RPMI8226 (cell line): ENCODE results near the gene SERINC3.

Source experiments
- DNase-seq: peaks from one replicate; pipeline ENCODE4 v3.0.0-alpha.2; 2015

SERINC3 gene

GRCh38 chr20:44461142-44461802 is 60.6 kb downstream of the SERINC3 start:
- DNase-seq: no peak

- peak; percentile 39 for DNase-seq
Measured at GRCh38 chr20:44460795-44461141, 61.1 kb downstream of the SERINC3 start.

DNA sequence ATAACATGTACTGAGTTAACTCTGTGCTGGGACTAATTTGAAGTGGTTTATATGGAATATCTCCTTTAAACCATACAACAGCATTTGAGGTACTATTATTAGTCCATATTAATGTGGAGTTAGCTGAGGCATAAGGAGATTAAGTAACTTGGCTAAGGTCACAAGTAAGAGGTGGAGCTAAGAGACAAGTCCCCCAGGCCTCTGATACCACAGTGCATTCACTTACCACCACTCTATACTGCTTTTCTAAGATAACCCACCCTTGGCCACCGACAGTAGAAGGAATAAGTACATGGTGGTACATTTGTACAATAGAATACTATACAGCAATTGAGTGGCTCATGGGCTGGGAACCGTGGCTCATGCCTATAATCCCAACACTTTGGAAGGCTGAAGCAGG is 62.6 kb downstream of the SERINC3 start:
- DNase-seq: no peak

GRCh38 chr20:44457016-44457415 is 64.9 kb downstream of the SERINC3 start:
- no peak for DNase-seq

DNA sequence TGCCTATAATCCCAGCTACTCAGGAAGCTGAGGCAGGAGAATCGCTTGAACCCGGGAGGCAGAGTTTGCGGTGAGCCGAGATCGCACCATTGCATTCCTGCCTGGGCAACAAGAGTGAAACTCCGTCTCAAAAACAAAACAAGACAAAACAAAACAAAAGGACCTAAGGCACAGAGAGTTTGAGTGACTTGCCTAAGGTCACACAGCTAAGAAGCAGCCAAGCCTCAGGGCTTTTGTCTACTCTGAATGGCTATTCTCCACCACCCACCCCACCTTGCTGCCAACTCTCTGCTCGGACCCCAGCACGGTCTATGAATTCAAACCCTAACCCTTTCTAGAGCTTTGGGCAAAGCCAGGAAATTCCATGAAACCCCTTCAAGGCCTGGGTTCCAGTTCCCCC is 65.3 kb downstream of the SERINC3 start:
- DNase-seq: no peak

DNA sequence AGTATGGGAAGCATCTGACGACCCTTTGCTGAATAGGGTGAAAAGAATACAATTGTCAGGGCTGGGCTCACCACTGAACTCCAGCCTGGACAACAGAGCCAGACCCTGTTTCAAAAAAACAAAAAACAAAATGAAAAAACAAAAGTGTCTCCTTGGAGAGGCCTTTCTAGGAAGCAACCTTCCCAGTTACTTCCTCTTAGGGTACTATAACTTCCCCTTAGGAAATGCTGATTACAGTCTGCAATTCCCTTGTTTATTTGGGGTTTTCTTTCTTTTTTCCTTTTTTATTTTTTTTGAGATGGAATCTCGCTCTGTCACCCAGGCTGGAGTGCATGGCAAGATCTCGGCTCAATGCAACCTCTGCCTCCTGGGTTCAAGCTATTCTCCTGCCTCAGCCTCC is 66.7 kb downstream of the SERINC3 start:
- no peak for DNase-seq

GRCh38 chr20:44454306-44454963 is 67.4 kb downstream of the SERINC3 start:
- no peak for DNase-seq

DNA sequence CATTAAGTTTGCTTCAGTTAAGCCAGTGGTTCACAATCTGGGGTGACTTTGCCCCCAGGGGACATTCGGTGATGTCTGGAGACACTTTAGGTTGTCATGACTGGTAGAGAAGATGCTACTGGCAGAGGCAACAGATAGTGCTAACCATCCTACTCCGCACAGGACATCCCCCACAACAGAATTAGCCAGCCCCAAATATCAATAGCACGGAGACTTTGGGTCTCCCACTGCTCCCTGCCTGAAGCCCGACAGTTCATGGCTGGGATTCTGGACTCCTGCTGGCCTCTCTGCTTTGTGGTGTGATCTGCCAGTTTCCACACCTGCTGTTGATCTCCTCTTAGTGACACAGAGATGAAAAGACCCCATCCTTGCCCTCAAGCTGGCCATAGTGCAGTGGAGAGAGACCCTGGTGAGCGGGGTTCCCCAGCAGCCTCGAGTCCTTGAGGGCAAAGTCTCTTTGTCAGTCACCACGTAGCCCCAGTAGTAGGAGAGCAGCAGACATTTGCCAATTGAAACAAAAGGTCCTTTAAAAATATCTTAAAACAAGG is 70.9 kb downstream of the SERINC3 start:
- no peak for DNase-seq

- DNase-seq: no peak
Measured at GRCh38 chr20:44450281-44450889, 71.5 kb downstream of the SERINC3 start.

DNA sequence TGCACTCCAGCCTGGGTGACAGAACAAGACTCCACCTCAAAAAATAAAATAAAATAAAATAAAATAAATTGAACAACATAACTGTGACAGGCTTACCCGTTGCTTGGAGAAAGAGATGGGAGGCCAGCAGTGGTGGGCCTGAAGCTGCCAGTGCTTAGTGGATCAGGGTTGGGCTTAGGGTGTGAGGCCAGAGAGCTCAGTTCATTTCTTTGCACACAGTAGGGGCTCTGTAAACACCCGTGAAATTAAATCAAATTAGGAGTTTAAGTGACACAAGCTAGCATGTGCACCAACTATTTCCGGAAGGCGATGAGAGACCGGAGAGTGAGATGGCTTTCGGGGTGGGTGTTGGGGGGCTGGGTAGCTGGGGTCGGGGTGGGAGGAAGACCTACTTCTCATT is 72.0 kb downstream of the SERINC3 start:
- no peak for DNase-seq

DNA sequence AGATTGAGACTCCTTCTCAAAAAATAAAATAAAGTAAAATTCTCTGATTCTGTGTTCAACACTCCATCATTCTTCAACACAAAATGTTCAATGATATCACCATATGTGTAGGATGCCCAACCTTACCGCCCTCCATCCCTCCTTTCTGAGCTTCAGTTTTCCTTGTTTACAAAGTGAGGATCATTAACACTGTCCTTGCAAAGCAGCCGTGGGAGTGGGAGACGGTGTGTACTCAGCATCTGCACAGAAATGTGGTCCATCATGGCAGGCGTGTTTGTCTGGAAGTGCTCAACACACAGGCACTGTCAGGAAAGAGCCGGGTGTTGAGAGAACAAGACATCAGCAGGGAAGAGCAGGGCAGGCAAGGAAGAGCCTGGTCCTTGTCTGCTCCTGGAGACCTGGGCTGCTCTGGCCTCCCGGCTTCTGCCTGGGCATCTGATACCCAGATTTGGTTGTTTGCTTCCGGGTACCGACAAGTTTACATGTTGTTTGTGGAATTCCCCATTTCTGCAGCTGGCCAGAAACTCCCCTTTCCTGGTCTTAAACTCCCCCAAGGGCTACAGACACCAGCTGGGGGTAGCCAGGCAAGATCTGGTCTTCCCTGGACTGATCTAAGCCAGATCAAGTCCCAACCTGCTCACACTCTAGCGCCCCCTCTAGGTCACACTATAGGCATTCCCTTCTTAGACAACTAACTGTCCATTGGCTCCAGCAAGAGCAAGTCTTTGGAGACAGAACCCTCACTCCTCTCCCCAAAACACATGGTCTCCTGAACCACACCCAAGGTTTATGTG is 72.9 kb downstream of the SERINC3 start:
- peak; percentile 48 for DNase-seq

GRCh38 chr20:44447827-44448419 is 73.9 kb downstream of the SERINC3 start:
- no peak for DNase-seq
